ENCODE data around the gene KDM6A.

DNA sequence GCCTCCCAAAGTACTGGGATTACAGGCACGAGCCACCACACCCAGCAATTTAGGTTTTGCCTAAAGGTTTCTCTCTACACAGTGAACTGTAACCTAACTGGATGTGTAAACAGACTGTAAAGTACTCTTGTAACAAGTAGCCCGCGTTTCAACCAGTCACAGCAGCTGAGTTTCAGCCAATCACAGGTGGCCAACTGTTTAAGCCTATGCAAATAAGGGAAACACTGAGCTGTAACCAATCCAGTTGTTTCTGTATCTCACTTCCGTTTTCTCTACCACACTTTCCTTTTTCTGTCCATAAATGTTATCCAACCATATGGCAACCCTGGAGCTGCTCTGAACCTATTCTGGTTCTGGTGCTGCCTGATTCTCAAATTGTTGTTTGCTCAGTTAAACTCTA, 267.8 kb downstream of the KDM6A start:
- TF ChIP-seq, protein P1, sequence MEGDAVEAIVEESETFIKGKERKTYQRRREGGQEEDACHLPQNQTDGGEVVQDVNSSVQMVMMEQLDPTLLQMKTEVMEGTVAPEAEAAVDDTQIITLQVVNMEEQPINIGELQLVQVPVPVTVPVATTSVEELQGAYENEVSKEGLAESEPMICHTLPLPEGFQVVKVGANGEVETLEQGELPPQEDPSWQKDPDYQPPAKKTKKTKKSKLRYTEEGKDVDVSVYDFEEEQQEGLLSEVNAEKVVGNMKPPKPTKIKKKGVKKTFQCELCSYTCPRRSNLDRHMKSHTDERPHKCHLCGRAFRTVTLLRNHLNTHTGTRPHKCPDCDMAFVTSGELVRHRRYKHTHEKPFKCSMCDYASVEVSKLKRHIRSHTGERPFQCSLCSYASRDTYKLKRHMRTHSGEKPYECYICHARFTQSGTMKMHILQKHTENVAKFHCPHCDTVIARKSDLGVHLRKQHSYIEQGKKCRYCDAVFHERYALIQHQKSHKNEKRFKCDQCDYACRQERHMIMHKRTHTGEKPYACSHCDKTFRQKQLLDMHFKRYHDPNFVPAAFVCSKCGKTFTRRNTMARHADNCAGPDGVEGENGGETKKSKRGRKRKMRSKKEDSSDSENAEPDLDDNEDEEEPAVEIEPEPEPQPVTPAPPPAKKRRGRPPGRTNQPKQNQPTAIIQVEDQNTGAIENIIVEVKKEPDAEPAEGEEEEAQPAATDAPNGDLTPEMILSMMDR (IDR thresholded peaks at IDR 0.05): no peak
- no peak for TF ChIP-seq POLR2A (IDR thresholded peaks at IDR 0.05)
